GM19397 (cell line): Measurements from ENCODE around the gene MADD.
"Not testable (repeated sequence)": the region's sequence is repeated elsewhere in the genome, so short reads cannot be mapped to it uniquely, and the experiment has no call there.

Experiments used
- ATAC-seq: cut with Tn5 transposase; IDR thresholded peaks from one replicate; pipeline ENCODE4 v1.9.1; 2021; ENCODE audit warnings: mild to moderate bottlenecking, moderate library complexity; ENCODE audit not compliant: unreplicated experiment

MADD gene

DNA sequence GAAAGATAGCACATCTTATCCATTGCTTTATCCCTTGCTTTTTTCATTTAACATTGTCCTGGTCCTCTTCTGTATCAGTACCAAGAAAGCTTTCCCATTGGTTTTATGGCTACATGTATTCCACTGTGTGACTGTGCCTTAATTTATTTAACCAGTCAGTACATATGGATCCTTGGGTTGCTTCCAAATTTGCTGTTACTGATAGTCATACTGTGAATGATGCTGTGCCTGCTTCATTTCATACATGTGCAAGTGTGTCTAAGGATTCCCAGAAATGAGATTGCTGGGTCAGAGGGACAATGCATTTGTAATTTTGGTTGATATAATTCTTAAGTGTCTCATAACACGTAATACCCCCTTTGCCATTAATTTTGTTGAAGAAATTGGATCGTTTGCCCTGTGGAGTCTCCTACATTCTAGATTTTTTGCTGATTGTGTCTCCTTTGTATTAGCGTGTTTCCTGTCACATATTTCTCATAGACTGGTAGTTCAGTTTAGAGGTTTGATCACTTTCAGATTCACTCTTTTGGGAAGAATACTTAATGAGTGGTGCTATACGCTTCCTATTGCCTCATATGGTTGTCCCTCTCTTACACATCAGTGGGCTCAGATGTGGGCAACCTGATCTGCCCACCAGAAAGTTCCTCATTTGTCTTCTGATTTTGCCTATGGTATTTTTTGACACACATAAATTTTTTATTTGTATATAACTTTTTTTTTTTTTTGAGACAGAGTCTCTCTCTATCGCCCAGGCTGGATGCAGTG lies 47.3 kb downstream of the MADD start:
- ATAC-seq = no peak

DNA sequence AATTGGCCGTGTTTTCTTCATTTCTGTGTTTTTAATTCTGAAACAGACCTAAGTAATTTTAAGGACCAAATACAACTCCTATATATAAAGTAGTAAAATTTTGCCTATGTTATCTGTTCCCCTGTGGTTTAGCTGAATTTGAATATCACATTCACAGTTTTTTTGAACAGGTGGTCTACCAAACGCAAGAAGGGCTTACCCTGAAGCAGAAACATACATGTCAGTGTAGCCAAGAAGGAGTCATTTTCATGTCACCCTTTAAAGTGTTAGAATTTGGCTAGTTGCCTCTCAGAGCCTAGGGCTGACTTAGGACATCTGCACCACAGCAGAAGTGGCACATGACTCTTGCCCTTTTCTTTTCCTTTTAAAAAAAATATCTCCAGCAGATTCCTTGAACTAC lies 48.2 kb downstream of the MADD start:
- no peak for ATAC-seq

DNA sequence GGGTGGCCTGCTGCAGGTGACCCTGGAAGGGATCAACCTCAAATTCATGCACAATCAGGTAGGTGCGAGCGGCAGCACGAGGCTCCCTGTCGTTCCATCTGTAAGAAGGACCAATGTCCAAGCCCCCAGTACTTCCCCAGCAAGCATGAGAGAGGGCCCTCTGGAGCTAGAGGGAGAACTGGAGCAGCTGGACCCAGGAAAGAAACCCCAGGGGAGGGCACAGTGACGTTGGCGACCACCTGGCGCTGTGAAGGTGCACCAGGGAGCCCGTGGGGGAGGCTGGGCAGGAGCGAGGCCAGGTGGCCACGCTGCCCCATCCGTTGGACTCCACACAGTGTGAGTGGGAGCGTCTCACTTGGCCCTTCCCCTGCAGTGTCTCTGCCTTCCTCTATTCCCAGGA lies 54.6 kb downstream of the MADD start:
- ATAC-seq = no peak

DNA sequence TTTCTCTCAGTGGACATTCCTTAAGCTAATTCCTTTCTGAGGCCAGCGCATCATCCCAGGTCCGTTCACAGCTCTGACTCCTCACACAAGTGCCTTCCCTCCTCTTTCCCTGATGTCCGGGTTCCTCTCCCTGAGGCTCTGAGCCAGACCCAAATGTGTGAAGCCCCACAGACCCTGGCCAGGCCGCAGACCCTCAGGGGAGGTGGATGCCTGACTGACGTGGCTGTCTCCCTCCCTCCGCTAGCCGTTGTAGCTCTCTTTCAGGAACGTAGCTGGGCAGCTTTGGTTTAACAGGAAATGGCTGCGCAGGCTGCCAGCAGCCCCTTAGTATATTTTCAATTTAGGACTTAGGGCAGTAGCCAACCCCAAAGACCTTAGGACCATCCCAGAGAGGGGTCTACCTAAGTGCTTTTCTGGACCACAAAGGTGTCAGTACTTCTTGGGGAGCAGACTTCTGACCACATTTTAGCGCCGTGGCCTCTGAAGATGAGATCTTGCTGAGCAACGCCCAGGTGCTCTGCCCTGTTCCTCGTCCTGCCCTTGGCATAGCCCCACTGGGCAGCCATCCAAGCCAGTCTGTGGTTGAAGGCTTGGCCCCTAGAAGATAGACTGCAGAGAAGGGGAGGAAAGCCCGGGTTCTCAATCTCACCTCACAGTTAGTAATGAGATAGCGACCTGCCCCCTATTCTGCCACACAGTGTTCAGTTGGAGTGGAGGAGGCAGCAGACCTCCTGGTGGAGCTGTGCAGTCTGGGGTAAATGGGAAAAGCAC lies 55.5 kb downstream of the MADD start:
- ATAC-seq = no peak

DNA sequence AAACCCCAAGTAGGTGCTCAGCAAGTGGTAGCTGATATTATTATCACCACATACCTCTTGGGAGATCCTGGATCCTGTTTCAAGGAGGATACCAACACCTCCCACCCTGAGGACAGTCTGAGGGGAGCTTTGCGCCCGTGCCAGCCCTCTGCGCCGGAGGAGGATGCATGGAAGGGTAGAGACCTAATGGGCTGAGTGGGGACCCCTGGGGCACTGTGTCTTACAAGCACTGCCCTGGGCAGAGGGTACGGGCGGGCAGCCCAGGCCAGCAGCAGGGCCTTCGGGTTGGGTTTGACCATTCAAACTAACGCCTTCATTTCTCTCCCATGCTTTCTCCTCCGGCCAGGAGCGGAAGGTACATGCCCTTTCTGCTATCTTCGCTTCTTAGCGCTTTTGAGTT lies 56.3 kb downstream of the MADD start:
- ATAC-seq = no peak

DNA sequence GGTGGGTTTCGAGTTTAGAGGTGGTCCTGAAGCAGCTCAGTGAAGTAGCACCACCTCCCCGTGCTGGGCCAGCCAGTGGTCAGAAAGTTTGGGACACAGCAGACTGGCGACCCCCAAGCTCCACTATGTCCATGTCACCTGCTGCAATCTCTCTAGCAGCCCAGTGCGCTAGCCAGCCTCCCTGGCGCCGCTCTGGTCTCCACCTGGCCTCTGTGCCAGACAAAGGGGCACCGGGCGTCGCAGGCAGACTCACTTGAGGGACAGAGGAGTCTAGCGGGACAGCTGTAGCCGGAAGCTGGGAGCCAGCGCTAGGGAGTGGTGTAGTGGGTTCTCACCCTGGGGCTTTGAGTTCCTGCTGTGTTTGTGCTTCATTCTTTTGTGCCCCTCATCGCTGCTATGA lies 57.1 kb downstream of the MADD start:
- ATAC-seq = no peak

DNA sequence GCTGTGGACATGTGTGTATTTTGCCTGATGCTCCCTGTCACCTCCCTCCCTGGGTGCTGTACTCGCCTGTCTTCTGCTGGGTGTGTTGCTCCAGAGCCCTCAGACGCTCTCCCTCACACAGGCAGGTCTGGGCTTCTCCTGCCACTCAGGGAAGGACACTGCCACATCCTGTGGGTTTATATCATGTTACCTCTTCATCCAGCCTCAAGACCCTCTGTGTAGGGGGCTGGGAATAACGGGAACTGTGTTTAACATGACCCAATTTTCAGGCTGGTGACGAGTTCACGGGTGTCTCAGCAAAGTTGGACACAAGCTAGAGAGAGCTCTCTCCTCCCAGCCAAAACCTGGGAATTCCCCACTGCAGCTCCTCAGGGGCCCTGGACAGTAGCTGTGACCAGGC lies 58.0 kb downstream of the MADD start:
- ATAC-seq = no peak

DNA sequence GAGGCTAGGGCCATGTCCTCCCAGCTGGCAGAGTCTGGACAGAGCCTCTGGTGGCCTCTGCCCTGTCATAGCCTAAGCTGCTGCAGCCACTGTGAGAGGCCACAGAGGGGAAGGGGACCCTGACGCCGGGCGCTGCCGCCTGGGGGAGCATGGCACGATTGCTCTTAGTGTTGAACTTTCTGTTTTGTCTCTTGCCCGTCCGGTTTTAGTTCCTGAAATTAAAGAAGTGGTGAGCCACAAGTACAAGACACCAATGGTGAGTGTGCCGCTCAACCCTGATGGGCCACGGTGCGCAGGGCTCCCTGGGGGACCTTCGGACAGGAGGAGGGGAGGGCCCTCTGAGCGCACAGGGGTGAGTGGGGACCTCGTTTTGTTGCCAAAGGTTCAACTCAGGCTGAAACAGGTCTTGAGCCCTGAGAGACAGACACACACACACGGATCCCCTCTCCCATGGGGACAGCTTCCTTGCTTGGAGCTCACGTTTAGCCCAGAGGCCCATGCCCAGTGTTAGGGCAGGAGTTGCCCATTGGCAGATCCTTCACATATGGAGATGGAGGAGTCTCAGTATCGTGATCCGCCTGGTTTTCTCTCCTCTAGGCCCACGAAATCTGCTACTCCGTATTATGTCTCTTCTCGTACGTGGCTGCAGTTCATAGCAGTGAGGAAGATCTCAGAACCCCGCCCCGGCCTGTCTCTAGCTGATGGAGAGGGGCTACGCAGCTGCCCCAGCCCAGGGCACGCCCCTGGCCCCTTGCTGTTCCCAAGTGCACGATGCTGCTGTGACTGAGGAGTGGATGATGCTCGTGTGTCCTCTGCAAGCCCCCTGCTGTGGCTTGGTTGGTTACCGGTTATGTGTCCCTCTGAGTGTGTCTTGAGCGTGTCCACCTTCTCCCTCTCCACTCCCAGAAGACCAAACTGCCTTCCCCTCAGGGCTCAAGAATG lies 58.8 kb downstream of the MADD start:
- peak; percentile 72 for ATAC-seq

DNA sequence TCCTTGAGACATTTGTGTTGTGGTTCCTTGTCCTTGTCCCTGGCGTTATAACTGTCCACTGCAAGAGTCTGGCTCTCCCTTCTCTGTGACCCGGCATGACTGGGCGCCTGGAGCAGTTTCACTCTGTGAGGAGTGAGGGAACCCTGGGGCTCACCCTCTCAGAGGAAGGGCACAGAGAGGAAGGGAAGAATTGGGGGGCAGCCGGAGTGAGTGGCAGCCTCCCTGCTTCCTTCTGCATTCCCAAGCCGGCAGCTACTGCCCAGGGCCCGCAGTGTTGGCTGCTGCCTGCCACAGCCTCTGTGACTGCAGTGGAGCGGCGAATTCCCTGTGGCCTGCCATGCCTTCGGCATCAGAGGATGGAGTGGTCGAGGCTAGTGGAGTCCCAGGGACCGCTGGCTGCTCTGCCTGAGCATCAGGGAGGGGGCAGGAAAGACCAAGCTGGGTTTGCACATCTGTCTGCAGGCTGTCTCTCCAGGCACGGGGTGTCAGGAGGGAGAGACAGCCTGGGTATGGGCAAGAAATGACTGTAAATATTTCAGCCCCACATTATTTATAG lies 59.6 kb downstream of the MADD start:
- ATAC-seq = no peak

DNA sequence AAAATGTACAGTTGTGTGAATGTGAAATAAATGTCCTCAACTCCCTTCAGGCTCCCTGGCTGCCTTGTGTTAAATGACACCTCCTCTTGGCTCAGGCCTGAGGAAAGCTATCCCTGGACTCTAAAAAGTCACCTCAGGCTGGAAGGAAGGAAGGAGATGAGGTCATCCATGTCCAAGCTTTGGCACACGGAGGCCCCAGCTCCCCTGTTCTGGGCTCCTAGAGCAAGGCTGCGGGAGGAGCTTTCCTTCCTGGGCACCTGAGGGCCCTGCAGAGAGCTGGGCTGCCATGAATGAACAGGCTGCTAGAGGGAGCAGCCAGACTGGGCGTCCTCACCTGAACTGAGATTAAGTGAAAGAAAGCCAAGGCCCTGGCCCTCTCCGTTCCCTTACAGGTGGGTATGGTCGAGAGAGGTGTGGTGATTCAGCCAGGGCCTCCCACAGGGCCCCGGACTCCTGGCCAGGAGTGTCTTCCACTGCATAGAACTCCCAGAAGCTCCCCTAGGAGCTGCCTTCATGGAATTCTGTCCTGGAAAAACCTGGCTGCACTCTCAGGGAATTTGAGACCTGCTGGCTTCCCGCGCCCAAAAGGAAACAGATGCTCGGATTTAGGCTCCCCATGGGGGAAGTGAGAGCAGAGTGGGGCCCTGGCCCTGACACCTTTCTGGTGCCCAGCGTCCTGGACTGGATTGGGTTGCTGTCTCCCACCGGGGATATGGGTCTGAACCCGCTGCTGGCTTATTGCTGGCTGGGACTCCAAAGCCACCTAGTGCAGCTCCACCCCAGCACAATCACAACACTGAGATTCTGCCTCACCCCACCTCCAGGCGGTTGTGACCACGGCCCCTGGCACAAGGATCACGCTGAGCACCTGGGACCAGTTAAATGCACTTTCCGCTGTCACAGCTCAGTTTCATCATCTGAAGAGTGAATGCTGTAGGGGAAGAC lies 60.3 kb downstream of the MADD start:
- ATAC-seq = no peak

DNA sequence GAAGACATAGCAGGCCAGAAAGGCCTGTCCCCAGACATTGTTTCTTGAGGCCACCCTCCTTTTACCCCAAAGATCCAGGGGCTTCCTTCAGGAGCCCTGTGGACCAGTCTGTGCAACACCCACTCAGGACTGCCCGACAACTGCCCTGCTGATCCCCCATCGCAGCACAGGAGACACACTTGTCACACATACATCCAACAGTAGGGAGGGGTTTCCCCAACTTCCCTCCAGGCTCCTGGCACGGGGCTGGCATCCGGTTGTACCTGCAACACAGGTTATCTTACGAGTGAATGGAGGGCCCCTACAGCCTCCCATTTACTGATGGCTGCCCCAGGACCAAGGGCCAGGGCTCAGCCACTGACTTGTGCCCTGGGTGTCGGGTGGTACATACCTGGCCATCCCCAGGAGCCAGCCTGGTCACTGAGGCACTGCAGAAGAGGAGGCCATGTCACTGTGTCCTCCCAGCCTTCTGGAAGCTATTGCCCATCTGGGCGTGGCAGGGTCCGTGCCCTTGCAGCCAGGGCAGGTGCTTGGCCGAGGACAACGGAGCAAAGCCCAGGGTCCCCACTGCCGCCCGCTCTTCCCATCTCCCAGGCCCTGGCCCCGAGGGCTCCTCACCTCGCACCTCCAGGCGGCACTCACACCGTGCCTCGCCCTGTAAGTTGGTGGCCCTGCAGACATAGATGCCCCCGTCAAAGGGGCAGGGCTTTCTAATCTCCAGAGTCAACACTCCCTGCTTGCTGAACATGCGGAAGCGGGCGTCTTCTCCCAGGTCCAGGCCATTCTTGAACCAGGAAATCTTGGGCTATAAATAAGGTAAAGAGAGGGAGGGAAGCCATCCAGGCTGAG lies 61.7 kb downstream of the MADD start:
- no peak for ATAC-seq

DNA sequence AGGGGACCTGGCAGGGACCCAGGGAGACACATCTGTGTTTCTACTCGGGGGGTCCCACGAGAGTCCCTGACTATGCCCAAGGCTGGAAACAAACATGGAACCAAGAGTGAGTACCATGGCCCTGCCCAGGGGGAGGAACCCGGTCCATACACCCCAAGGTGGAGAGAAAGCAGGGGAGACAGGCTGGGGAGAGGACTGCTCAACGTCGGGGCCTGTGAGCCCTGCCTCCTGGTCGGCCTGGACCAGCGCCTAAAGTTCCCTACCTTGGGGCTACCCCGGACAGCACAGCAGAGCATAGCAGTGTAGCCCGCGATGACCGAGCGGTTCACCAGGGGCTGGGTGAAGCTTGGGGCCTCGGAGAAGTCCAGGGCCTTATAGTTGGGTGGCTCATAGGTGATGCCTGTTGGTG lies 62.4 kb downstream of the MADD start:
- ATAC-seq = no peak

DNA sequence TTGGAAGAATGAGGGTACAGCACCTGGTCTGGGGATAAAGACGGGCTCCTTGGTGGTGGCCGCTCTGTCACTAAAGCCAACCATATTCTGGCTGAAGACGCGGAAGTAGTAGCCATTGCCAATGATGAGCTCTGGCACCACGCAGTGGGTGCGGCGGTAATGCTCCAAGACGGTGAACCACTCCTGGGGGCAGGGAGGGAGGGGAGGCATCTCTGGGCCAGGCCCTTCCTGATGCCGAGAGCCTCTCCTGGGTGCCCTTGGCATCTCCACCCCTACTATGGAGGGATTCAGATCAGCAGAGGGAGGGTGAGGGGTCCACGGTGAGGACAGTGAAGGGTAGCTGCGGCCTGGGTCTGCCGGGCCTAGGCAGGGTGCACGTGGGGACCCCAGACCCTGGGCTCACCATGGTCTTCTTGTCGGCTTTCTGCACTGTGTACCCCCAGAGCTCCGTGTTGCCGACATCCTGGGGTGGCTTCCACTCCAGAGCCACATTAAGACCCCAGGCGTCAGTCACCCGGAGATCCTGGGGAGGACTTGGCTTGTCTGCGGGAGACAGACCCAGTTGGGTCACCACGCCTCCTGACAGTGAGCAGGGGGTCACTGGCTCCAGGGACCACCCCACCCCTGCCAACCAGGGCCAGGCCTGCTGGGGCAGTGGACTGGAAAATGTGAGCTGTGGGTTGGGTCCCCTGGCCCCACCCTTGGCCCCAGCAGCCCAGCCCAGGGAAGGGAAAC lies 63.0 kb downstream of the MADD start:
- no peak for ATAC-seq

DNA sequence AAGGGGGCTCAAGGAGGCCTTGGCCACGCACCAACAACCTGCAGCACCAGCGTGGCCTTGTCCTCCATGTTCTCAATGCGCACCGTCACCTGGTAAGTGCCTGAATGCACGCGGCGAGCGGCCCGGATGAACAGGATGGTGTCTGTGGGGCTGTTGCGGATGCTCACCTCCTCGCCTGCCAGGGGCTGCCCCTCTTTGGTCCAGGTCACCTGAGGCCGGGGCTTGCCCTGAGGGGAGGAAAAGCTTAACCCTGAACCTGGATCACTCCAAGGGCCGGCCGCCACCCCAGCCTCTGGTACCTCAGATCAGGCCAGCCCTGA lies 63.6 kb downstream of the MADD start:
- ATAC-seq = no peak

DNA sequence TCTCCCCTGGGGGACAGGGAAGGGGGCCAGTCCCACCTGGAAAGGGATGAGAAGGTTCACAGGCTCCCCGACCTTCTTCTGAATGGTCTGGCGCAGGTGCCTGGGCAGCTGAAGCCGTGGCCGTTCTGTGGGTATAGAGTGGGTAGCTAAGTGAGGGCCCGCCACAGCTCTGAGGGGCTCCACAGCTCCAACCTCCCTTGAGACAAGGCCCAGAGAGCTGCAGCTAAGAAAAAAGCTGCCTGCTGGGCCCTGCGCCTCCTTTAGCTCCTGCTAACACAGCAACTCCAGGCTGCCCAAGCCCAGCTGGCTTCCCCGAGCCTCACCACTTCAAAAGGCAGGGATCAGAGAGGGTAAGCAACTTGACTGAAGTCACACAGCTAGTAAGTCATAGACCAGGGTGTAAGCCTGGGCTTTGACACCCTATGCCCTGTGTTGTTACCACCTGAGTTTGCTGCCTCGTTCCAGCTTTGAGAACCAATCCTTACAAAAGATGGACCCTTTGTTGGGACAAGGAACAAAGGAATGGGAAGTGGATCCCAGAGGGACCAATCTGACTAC lies 64.0 kb downstream of the MADD start:
- ATAC-seq = no peak

DNA sequence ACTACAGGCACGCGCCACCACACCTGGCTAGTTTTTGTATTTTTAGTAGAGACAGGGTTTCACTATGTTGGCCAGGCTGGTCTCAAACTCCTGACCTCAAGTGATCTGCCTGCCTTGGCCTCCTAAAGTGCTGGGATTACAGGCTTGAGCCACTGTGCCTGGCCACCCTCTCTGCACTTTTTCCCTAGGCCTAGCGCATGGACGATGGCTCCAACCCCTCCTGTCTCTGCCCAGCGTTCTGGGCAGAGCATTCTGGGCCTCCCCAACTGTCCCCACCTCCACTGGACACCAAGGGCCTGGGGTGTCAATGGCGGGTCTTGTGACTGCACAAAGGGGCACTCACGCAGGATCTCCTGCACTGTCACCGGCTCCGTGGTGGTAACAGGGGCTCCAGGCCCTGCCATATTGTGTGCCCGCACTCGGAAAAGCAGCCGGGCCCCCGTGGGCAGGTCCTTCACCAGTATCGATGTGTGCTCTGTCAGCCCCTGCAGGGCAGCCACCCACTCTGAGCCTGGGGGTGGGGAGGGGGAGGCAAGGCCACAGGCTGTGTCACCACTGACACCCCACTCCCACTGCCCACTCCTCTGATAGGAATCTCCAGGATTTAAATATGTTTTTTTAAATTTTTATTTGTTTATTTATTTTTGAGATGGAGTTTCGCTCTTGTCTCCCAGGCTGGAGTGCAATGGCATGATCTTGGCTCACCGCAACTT lies 64.9 kb downstream of the MADD start:
- ATAC-seq = not testable (repeated sequence)

DNA sequence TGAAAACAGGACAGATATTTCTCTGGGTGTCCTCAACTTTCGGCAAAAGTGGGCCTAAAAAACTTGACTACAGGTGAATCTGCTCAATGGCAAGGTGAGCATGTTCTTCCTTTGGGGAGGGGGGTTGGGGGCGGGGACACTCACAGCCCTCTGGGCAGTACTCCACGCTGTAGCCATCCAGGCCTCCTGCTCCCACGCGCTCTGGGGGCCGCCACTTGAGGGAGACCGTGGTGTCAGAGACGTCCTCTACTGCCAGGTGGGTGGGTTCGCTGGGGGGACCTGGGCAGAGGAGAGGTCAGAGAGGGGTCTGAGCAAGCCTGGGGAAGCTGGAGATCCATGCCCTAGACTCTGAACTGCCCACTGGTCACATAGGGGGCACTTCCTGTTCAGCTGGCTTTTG lies 65.8 kb downstream of the MADD start:
- no peak for ATAC-seq

DNA sequence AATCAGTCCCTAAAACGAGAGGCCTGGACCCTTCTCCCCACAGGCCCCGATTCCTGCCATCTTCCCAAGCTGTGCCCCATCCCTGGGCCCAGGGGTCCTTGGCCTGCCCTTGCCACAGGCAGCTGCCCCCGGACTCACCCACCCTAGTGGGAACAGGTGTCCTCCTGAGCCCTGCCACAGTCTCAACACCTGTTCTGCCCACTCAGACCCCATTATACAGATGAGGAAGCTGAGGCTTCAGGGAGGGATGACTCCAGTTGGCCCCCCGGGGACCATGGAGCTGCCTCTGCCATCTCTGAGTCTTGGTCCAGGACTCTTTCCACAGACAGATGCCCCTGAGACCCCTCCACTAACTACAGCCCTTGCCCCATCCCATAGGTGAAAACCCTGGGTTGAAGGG lies 66.7 kb downstream of the MADD start:
- no peak for ATAC-seq
